T-cell (primary cell): ENCODE measurements around the gene RPP38. TPM values are rescaled to one million over a fixed set of nuclear protein-coding genes. Genes with fewer than 3 reads are reported as not detected.

Experiments
- ATAC-seq, 4 experiments: fragments of 200-7000 bp in 3 of 4; fragments of 150-1000 bp in 1 of 4; cut with Tn5 transposase; replicated peaks in 1 of 4; 1 replicate in 3 of 4; 2 replicates in 1 of 4; pipeline ENCODE4 v1.10.0; 2021; ENCODE audit warnings: moderate library complexity in 3 of 4, mild to moderate bottlenecking in 2 of 4, moderate number of reproducible peaks in 1 of 4
- CTCF ChIA-PET, 2 donors: fragments of 300-600 bp; sonication (Branson Sonifier 250); formaldehyde crosslinking; loops; one replicate each; lab custom pipeline; 2022; ENCODE audit warnings: antibody characterized with exemption in 2 of 2; lab: Charles Lee
- POLR2A ChIA-PET, 2 donors: fragments of 300-600 bp; sonication (Branson Sonifier 250); formaldehyde crosslinking; loops; one replicate each; lab custom pipeline; 2022; ENCODE audit warnings: antibody characterized with exemption in 2 of 2; lab: Charles Lee
- DNase-seq, 35 experiments: peaks; one replicate each; pipeline versions ENCODE4 v3.0.0 to v3.0.0-alpha.2; 2013 to 2023
- H3K27ac ChIP-seq: one replicate; pipeline ENCODE4 v1.5.1; 2013; ENCODE audit warnings: low read length
- H3K27me3 ChIP-seq, 2 experiments: replicated peaks in 1 of 2; 1 replicate in 1 of 2; 2 replicates in 1 of 2; pipeline versions ENCODE4 v1.6.1 to v1.7.0; 2013; ENCODE audit warnings: low read length in 1 of 2, mixed read lengths in 1 of 2; ENCODE audit not compliant: control insufficient read depth in 2 of 2, insufficient read depth in 2 of 2; ENCODE audit errors: extremely low read depth in 1 of 2
- H3K36me3 ChIP-seq, 2 donors: 1 replicate in 1 of 2; 2 replicates in 1 of 2; pipeline versions ENCODE4 v1.6.1 to v1.7.0; 2013; ENCODE audit warnings: low read length in 1 of 2; ENCODE audit not compliant: control insufficient read depth in 2 of 2, insufficient read depth in 1 of 2; ENCODE audit errors: extremely low read depth in 1 of 2
- H3K4me1 ChIP-seq, 2 experiments: 1 replicate in 1 of 2; 2 replicates in 1 of 2; pipeline versions ENCODE4 v1.6.1 to v1.7.0; 2013; ENCODE audit warnings: low read length in 2 of 2, mixed read lengths in 1 of 2; ENCODE audit not compliant: insufficient read depth in 2 of 2, control insufficient read depth in 1 of 2; ENCODE audit errors: extremely low read depth in 1 of 2
- H3K4me3 ChIP-seq, 2 donors: 1 replicate in 1 of 2; 2 replicates in 1 of 2; pipeline versions ENCODE4 v1.5.1 to v1.7.0; 2013; ENCODE audit warnings: mild to moderate bottlenecking in 2 of 2, low read length in 1 of 2, moderate library complexity in 1 of 2; ENCODE audit not compliant: control insufficient read depth in 1 of 2; ENCODE audit errors: extremely low read depth in 1 of 2
- H3K9me3 ChIP-seq: 2 replicates; pipeline ENCODE4 v1.7.0; 2013
- H3K27ac Mint-ChIP-seq, 2 donors: one replicate each; pipeline ENCODE4 v1.8.0; 2020 to 2021; ENCODE audit warnings: mild to moderate bottlenecking in 2 of 2, mixed read lengths in 2 of 2
- H3K27me3 Mint-ChIP-seq, 2 donors: one replicate each; pipeline ENCODE4 v1.8.0; 2021 to 2022; ENCODE audit warnings: mixed read lengths in 2 of 2
- H3K36me3 Mint-ChIP-seq: one replicate; pipeline ENCODE4 v1.8.0; 2021; ENCODE audit warnings: mixed read lengths
- H3K4me1 Mint-ChIP-seq, 3 donors: one replicate each; pipeline ENCODE4 v1.8.0; 2020 to 2022; ENCODE audit warnings: mixed read lengths in 3 of 3, mild to moderate bottlenecking in 1 of 3
- H3K4me3 Mint-ChIP-seq, 3 donors: one replicate each; pipeline ENCODE4 v1.8.0; 2020 to 2022; ENCODE audit warnings: mild to moderate bottlenecking in 3 of 3, mixed read lengths in 3 of 3, moderate library complexity in 3 of 3
- H3K9me3 Mint-ChIP-seq, 3 donors: one replicate each; pipeline ENCODE4 v1.8.0; 2020 to 2022; ENCODE audit warnings: mixed read lengths in 3 of 3
- WGBS: methylation state at CpG from one replicate; pipeline ENCODE4 v1.1.5; 2013; ENCODE audit warnings: missing lambda C conversion rate; ENCODE audit not compliant: insufficient coverage; 5-methylcytosine and 5-hydroxymethylcytosine counted together
- total RNA-seq, 35 experiments: library from RNA in 6 of 35; stranded (reverse) in 6 of 35; fragments of 120-200 nt in 1 of 35; gene quantifications; one replicate each; pipeline versions ENCODE4 v1.2.1 to v1.2.4 and lab custom pipeline; 2013 to 2026

Gene RPP38
- total RNA-seq, 5 donors from 2014 or later (not counting 1 experiment from before 2014, with no cell fraction given), result 8.2 to 21.0 (median 16.6) TPM

GRCh38 chr10:15083674-15084501 is 13.3 kb upstream of the RPP38 start:
- ATAC-seq, result no peak
- no peaks in the 10 kb centered on the region for H3K27me3 Mint-ChIP-seq

GRCh38 chr10:15084502-15084922 is 12.6 kb upstream of the RPP38 start:
- Mint-ChIP-seq H3K27ac (no peak overlapping the region), H3K4me1 (peaks cover 0 to 6% (median 4%) of the 10 kb centered on the region in 3 donors), H3K4me3 (peak overlapping the region in 2 of 3 donors; percentile 40 to 42), H3K27me3 (no peaks in the 10 kb centered on the region), H3K9me3 (no peaks in the 10 kb centered on the region), H3K36me3 (no peaks in the 10 kb centered on the region)
- POLR2A ChIA-PET, result no interaction called here
- H3K27me3 ChIP-seq, result peaks cover 0 to 8% of the 10 kb centered on the region in 2 experiments
- CTCF ChIA-PET, result no interaction called here
- peaks cover 3 to 11% of the 10 kb centered on the region in 2 experiments for H3K4me1 ChIP-seq
- no peaks in the 10 kb centered on the region for H3K36me3 ChIP-seq
- ATAC-seq, result peak in 3 of 4 experiments; percentile 23 to 33 (median 24)
- peak in 6 of 35 experiments; percentile 6 to 73 (median 25) for DNase-seq
- H3K9me3 ChIP-seq, result no peaks in the 10 kb centered on the region
- no peak overlapping the region for H3K4me3 ChIP-seq
- WGBS, result 60% methylated on average over 4 of the region's 7 CpGs
- H3K27ac ChIP-seq, result no peak overlapping the region

More at GRCh38 chr10:15083674-15084501, 13.3 kb upstream of the RPP38 start:
- Histone ChIP-seq H3K4me1 (peaks cover 3 to 8% of the 10 kb centered on the region in 2 experiments), H3K27ac (no peak overlapping the region), H3K4me3 (no peak overlapping the region), H3K36me3 (no peaks in the 10 kb centered on the region), H3K27me3 (peaks cover 0 to 6% of the 10 kb centered on the region in 2 experiments), H3K9me3 (no peaks in the 10 kb centered on the region)
- Mint-ChIP-seq H3K36me3 (no peaks in the 10 kb centered on the region), H3K4me1 (peaks cover 0 to 6% (median 4%) of the 10 kb centered on the region in 3 donors), H3K27ac (no peak overlapping the region), H3K4me3 (peak overlapping the region in 2 of 3 donors; percentile 40 to 42), H3K9me3 (no peaks in the 10 kb centered on the region)
- DNase-seq, result no peak
- ChIA-PET POLR2A (no interaction called here), CTCF (no interaction called here)
- whole genome bisulfite sequencing, result 93% methylated on average over 15 of the region's 18 CpGs

- DNase-seq (peak; percentile 62 to 87 (median 72)), ATAC-seq (peak; percentile 97 to 100 (median 100))
- under 1% methylated on average over 44 of the region's 63 CpGs for WGBS
- CTCF ChIA-PET, result no interaction called here
- POLR2A ChIA-PET, result no interaction called here
- H3K27ac ChIP-seq, result no peak within 1 kb of the TSS
- H3K9me3 Mint-ChIP-seq, result no peaks in the 10 kb centered on the region
- peaks cover 0 to 6% (median 4%) of the 10 kb centered on the region in 3 donors for H3K4me1 Mint-ChIP-seq
- H3K4me3 ChIP-seq, result peak within 1 kb of the TSS; percentile 49 to 53
- H3K27me3 Mint-ChIP-seq, result no peaks in the 10 kb centered on the region
- peaks cover 3 to 11% of the 10 kb centered on the region in 2 experiments for H3K4me1 ChIP-seq
- H3K27ac Mint-ChIP-seq, result no peak within 1 kb of the TSS
- no peaks in the 10 kb centered on the region for H3K36me3 Mint-ChIP-seq
- H3K4me3 Mint-ChIP-seq, result peak within 1 kb of the TSS; percentile 73
- H3K27me3 ChIP-seq, result peaks cover 0 to 8% of the 10 kb centered on the region in 2 experiments
- H3K9me3 ChIP-seq, result no peaks in the 10 kb centered on the region
- no peaks in the 10 kb centered on the region for H3K36me3 ChIP-seq
Observed at GRCh38 chr10:15088428-15089261, 8.5 kb upstream of the RPP38 start, which contains the start of gene ACBD7. TSS of gene ACBD7 (minus strand) at chr10:15088776. CDS start at chr10:15088728, 48 bp downstream.

GRCh38 chr10:15091418-15091817 is 5.7 kb upstream of the RPP38 start:
- Mint-ChIP-seq H3K27me3 (no peaks in the 10 kb centered on the region), H3K27ac (no peak overlapping the region), H3K4me1 (peaks cover 3 to 8% (median 3%) of the 10 kb centered on the region in 3 donors), H3K9me3 (no peaks in the 10 kb centered on the region), H3K36me3 (no peaks in the 10 kb centered on the region), H3K4me3 (no peak overlapping the region)
- Histone ChIP-seq H3K27ac (no peak overlapping the region), H3K4me1 (peaks cover 3 to 13% of the 10 kb centered on the region in 2 experiments), H3K27me3 (peaks cover 0 to 8% of the 10 kb centered on the region in 2 experiments), H3K4me3 (no peak overlapping the region), H3K9me3 (no peaks in the 10 kb centered on the region), H3K36me3 (no peaks in the 10 kb centered on the region)
- ATAC-seq (no peak), DNase-seq (no peak)
- 87% methylated on average over 3 of the region's 5 CpGs for WGBS
- ChIA-PET POLR2A (no interaction called here), CTCF (no interaction called here)

- 83% methylated on average over 11 of the region's 16 CpGs for WGBS
- H3K36me3 Mint-ChIP-seq, result no peaks in the 10 kb centered on the region
- ChIA-PET CTCF (no interaction called here), POLR2A (no interaction called here)
- no peaks in the 10 kb centered on the region for H3K9me3 Mint-ChIP-seq
- Histone ChIP-seq H3K27me3 (peaks cover 0 to 5% of the 10 kb centered on the region in 2 experiments), H3K4me3 (no peak overlapping the region), H3K4me1 (peaks cover 3 to 19% of the 10 kb centered on the region in 2 experiments), H3K36me3 (no peaks in the 10 kb centered on the region), H3K27ac (no peak overlapping the region), H3K9me3 (no peaks in the 10 kb centered on the region)
- no peak overlapping the region for H3K4me3 Mint-ChIP-seq
- ATAC-seq (no peak), DNase-seq (no peak)
- H3K4me1 Mint-ChIP-seq, result peaks cover 12 to 18% (median 13%) of the 10 kb centered on the region in 3 donors
- H3K27ac Mint-ChIP-seq, result no peak overlapping the region
- H3K27me3 Mint-ChIP-seq, result no peaks in the 10 kb centered on the region
Observed at GRCh38 chr10:15092855-15093408, 4.2 kb upstream of the RPP38 start.

GRCh38 chr10:15096661-15097010 is 519 bp upstream of the RPP38 start:
- Mint-ChIP-seq H3K27ac (peak overlapping the region; percentile 84 to 85), H3K36me3 (peaks cover under 1% of the 10 kb centered on the region), H3K9me3 (no peaks in the 10 kb centered on the region), H3K4me1 (peaks cover 34 to 42% (median 39%) of the 10 kb centered on the region in 3 donors), H3K27me3 (no peaks in the 10 kb centered on the region), H3K4me3 (peak overlapping the region; percentile 93 to 99 (median 95))
- peak; percentile 20 to 30 (median 23) for ATAC-seq
- peak overlapping the region; percentile 91 for H3K27ac ChIP-seq
- whole genome bisulfite sequencing, result under 1% methylated on average over 11 of the region's 11 CpGs
- POLR2A ChIA-PET, result no interaction called here
- peak overlapping the region; percentile 73 to 84 for H3K4me3 ChIP-seq
- H3K4me1 ChIP-seq, result peaks cover 3 to 33% of the 10 kb centered on the region in 2 experiments
- H3K27me3 ChIP-seq, result no peaks in the 10 kb centered on the region
- H3K9me3 ChIP-seq, result no peaks in the 10 kb centered on the region
- no peak for DNase-seq
- peaks cover 0 to 14% of the 10 kb centered on the region in 2 donors for H3K36me3 ChIP-seq
- CTCF ChIA-PET, result no interaction called here
